Right lobe of liver (tissue), 4 donors: ENCODE measurements around the gene AGAP5.

Source experiments
- CTCF ChIP-seq, 4 donors: fragments of 200-600 bp in 3 of 4; fragments of 450-650 bp in 1 of 4; IDR thresholded peaks; one replicate each; pipeline versions ENCODE4 v1.5.1 to v1.8.0; 2016 to 2022; ENCODE audit warnings: antibody characterized with exemption in 4 of 4, mild to moderate bottlenecking in 2 of 4
- POLR2A ChIP-seq: fragments of 450-650 bp; IDR thresholded peaks from one replicate; pipeline ENCODE4 v1.6.1; 2017; ENCODE audit warnings: antibody characterized with exemption, mild to moderate bottlenecking
- donor health status: DM: no; HTN: no; CAD: no.
- donor health status: DM: no; HTN: no; CAD: no.
- donor health status: DM: no; HTN: yes; CAD: no.

GRCh38 chr10:73646598-73647041 is 51.3 kb downstream of the AGAP5 start:
- TF ChIP-seq CTCF (IDR thresholded peaks at IDR 0.05) (no peak), POLR2A (no peak)
